GM12878 (cell line): ENCODE measurements around the gene SIRT3. TPM values are rescaled to one million over a fixed set of nuclear protein-coding genes. Genes with fewer than 3 reads are reported as not detected.

Experiments used
- ATAC-seq: fragments of 200-7000 bp; cut with Tn5 transposase; 3 replicates; pipeline ENCODE4 v1.9.1; 2020; ENCODE audit warnings: mild to moderate bottlenecking, moderate library complexity
- BruUV-seq: library from RNA; stranded (reverse); fragments of 400-500 nt; replicated peaks from 2 replicates; lab custom pipeline; 2021; lab: Mats Ljungman, UMichigan
- CTCF ChIA-PET: fragments of 300-600 bp; sonication (Branson Sonifier 250); formaldehyde crosslinking; extraction: SDS; loops from one replicate; lab custom pipeline; 2021; ENCODE audit warnings: inconsistent platforms; lab: Yijun Ruan, JAX
- POLR2A ChIA-PET: fragments of 350-600 bp; formaldehyde crosslinking; extraction: SDS; loops from one replicate; lab custom pipeline; 2021; ENCODE audit warnings: inconsistent platforms; lab: Charles Lee
- RAD21 ChIA-PET: fragments of 300-600 bp; sonication (Branson Sonifier 250); formaldehyde crosslinking; loops from one replicate; lab custom pipeline; 2023; ENCODE audit warnings: antibody characterized with exemption; ENCODE audit not compliant: unreplicated experiment; lab: Charles Lee
- SMC1A ChIA-PET: fragments of 300-600 bp; sonication (Branson Sonifier 250); formaldehyde crosslinking; loops from one replicate; lab custom pipeline; 2023; ENCODE audit not compliant: unreplicated experiment, uncharacterized antibody; lab: Charles Lee
- DNase-seq: peaks from one replicate; pipeline ENCODE4 v3.0.0-alpha.2; 2011; ENCODE audit warnings: low read depth, low spot score
- FAIRE-seq: peaks from 3 replicates; lab custom pipeline; 2011; peaks lifted over from hg19 to GRCh38; lab: Jason Lieb, UNC
- H2AFZ ChIP-seq: 2 replicates; pipeline ENCODE4 v1.6.0; 2011; ENCODE audit warnings: low read depth, low read length, control low read depth; ENCODE audit not compliant: control insufficient read depth
- H3K27ac ChIP-seq: 2 replicates; pipeline ENCODE4 v1.5.1; 2011; ENCODE audit warnings: control low read depth; ENCODE audit not compliant: control insufficient read depth, insufficient read depth
- H3K27me3 ChIP-seq, 2 experiments: replicated peaks in 1 of 2; 2 replicates each; pipeline versions ENCODE4 v1.6.0 to v1.6.1; 2011; ENCODE audit warnings: low read length in 1 of 2; ENCODE audit not compliant: control insufficient read depth in 2 of 2, insufficient read depth in 2 of 2
- H3K36me3 ChIP-seq, 2 experiments: 2 replicates each; pipeline ENCODE4 v1.5.1; 2011; ENCODE audit warnings: low read length in 1 of 2; ENCODE audit not compliant: control insufficient read depth in 2 of 2, insufficient read depth in 2 of 2
- H3K4me1 ChIP-seq: 2 replicates; pipeline ENCODE4 v1.6.1; 2011; ENCODE audit warnings: mild to moderate bottlenecking, low read length, moderate library complexity, mixed read lengths; ENCODE audit not compliant: control insufficient read depth, insufficient read depth
- H3K4me2 ChIP-seq: 2 replicates; pipeline ENCODE4 v1.6.0; 2011; ENCODE audit warnings: control low read depth; ENCODE audit not compliant: control insufficient read depth, insufficient read depth
- H3K4me3 ChIP-seq: fragments of 200-600 bp; sonication (generic); 2 replicates; pipeline ENCODE4 v1.5.1; 2016
- H3K79me2 ChIP-seq: 2 replicates; pipeline ENCODE4 v1.6.0; 2011; ENCODE audit warnings: low read length; ENCODE audit not compliant: control insufficient read depth, insufficient read depth
- H3K9ac ChIP-seq: 2 replicates; pipeline ENCODE4 v1.8.0; 2011; ENCODE audit warnings: low read length, control low read depth, mixed read lengths; ENCODE audit not compliant: control insufficient read depth, insufficient read depth
- H3K9me3 ChIP-seq: replicated peaks from 3 replicates; pipeline ENCODE4 v1.5.1; 2011; ENCODE audit warnings: mild to moderate bottlenecking, low read length; ENCODE audit not compliant: control insufficient read depth, insufficient read depth
- H4K20me1 ChIP-seq: 2 replicates; pipeline ENCODE4 v1.6.0; 2011; ENCODE audit not compliant: control insufficient read depth, insufficient read depth
- CREB1 ChIP-seq: IDR thresholded peaks from 2 replicates; pipeline ENCODE4 v1.6.1; 2012; ENCODE audit warnings: low read depth, mild to moderate bottlenecking, inconsistent platforms
- ESRRA ChIP-seq: IDR thresholded peaks from 2 replicates; pipeline ENCODE4 v1.6.1; 2012; ENCODE audit warnings: mild to moderate bottlenecking, low read length, improper control_type of control experiment
- NFIC ChIP-seq: IDR thresholded peaks from 2 replicates; pipeline ENCODE4 v1.6.1; 2012; ENCODE audit warnings: low read depth, mild to moderate bottlenecking, inconsistent platforms, low read length, moderate library complexity
- ZBTB33 ChIP-seq: fragments of 450-650 bp; IDR thresholded peaks from 2 replicates; pipeline ENCODE4 v1.6.1; 2017; ENCODE audit warnings: mild to moderate bottlenecking
- WGBS: methylation state at CpG from one replicate; pipeline ENCODE4 v1.1.6; 2016; ENCODE audit warnings: low lambda C conversion rate; ENCODE audit not compliant: insufficient replicate concordance, insufficient coverage; ENCODE audit errors: missing lambda C conversion rate; 5-methylcytosine and 5-hydroxymethylcytosine counted together
- in situ Hi-C: fragments of 300-500 bp; cut with MboI; formaldehyde crosslinking; loops from 9 replicates; pipeline ENCODE4 v1.14.3; 2018; ENCODE audit warnings: mixed read lengths
- intact Hi-C: fragments of 100-400 bp; cut with micrococcal nuclease; formaldehyde crosslinking; loops from one replicate; pipeline ENCODE4 v1.14.2; 2022; ENCODE audit not compliant: unreplicated experiment
- polyA plus RNA-seq, 11 experiments: library from polyadenylated mRNA; depleted of rRNA in 4 of 11; unstranded in 6 of 11; stranded (reverse) in 5 of 11; fragments of >200 nt; fragmentation: Nextera tagmentation in 4 of 11; fragmentation: Illumina TruSeq in 1 of 11; extraction: Ambion mirVana in 4 of 11; extraction: Trizol in 1 of 11; gene quantifications; 1 replicate in 1 of 11; 2 replicates in 10 of 11; pipeline versions ENCODE4 v1.2.1 to v1.2.3, GENCODE V29; 2011 to 2016; ENCODE audit warnings: inconsistent platforms in 2 of 11, missing spikeins in 2 of 11, low read depth in 1 of 11
- total RNA-seq, 4 experiments: library from RNA; depleted of rRNA in 3 of 4; stranded (reverse); fragments of >200 nt in 3 of 4; fragmentation: Illumina TruSeq in 1 of 4; extraction: Trizol in 1 of 4; gene quantifications; 2 replicates each; pipeline versions ENCODE4 v1.2.1 to v1.2.3, GENCODE V29; 2013 to 2021

SIRT3 gene
- total and polyA plus RNA-seq, 10 of the 15 experiments (the other 5 are each of a cell fraction or from before 2014, with no cell fraction given): 0.90 to 23.2 (median 12.6) TPM

- H3K27ac ChIP-seq: no peak overlapping the region
- no peak for ATAC-seq
- WGBS: 89% methylated on average over 16 of the region's 16 CpGs
- peaks cover 5 to 29% of the 10 kb centered on the region in 2 experiments for H3K36me3 ChIP-seq
- peak overlapping the region; percentile 84 for H3K4me3 ChIP-seq
- H2AFZ ChIP-seq: no peak overlapping the region
- no peaks in the 10 kb centered on the region for H3K27me3 ChIP-seq
- ChIA-PET SMC1A (no interaction called here), POLR2A (interaction anchor here (0.5 to 2.3 kb wide), 6 partner anchors 11 to 704 kb away, joined by 4 to 8 read pairs (median 4); no protein-coding TSS in a partner anchor), CTCF (no interaction called here), RAD21 (no interaction called here)
- peak overlapping the region; percentile 97 for H3K4me2 ChIP-seq
- peaks cover 22% of the 10 kb centered on the region for H3K4me1 ChIP-seq
- H4K20me1 ChIP-seq: peaks cover 11% of the 10 kb centered on the region
- no peak for DNase-seq
- TSS peak; percentile 49 for BruUV-seq
- TF ChIP-seq NFIC (no peak), ZBTB33 (no peak), CREB1 (no peak), ESRRA (no peak)
- peaks cover 52% of the 10 kb centered on the region for H3K79me2 ChIP-seq
- peak overlapping the region; percentile 97 for H3K9ac ChIP-seq
- intact Hi-C loops: loop anchor here (5.0 to 10.0 kb wide), 3 partner anchors 102 to 239 kb away; partner anchors contain the start of genes ANO9 and IFITM2
- in situ Hi-C loops: loop anchor here (5.0 to 10.0 kb wide), 2 partner anchors 159 to 302 kb away; partner anchors contain the start of genes B4GALNT4 and RNH1
- no peaks in the 10 kb centered on the region for H3K9me3 ChIP-seq
- no peak for FAIRE-seq
Measured at GRCh38 chr11:205221-206001, 30.7 kb downstream of the SIRT3 start.
